ENCODE data around the gene MCTP2. TPM values are rescaled to one million over a fixed set of nuclear protein-coding genes. Genes with fewer than 3 reads are reported as not detected.
"Not testable (repeated sequence)": the region's sequence is repeated elsewhere in the genome, so short reads cannot be mapped to it uniquely, and the experiment has no call there.

MCTP2 gene
- total RNA-seq, 1 donor from 2014 or later: 12.8 TPM

- Mint-ChIP-seq H3K9me3 (no peaks in the 10 kb centered on the region), H3K36me3 (no peaks in the 10 kb centered on the region), H3K27me3 (ENCODE audit: low read depth) (no peaks in the 10 kb centered on the region), H3K4me1 (peaks cover 24% of the 10 kb centered on the region), H3K4me3 (no peak overlapping the region), H3K27ac (no peak overlapping the region)
- TF ChIP-seq, protein P1, sequence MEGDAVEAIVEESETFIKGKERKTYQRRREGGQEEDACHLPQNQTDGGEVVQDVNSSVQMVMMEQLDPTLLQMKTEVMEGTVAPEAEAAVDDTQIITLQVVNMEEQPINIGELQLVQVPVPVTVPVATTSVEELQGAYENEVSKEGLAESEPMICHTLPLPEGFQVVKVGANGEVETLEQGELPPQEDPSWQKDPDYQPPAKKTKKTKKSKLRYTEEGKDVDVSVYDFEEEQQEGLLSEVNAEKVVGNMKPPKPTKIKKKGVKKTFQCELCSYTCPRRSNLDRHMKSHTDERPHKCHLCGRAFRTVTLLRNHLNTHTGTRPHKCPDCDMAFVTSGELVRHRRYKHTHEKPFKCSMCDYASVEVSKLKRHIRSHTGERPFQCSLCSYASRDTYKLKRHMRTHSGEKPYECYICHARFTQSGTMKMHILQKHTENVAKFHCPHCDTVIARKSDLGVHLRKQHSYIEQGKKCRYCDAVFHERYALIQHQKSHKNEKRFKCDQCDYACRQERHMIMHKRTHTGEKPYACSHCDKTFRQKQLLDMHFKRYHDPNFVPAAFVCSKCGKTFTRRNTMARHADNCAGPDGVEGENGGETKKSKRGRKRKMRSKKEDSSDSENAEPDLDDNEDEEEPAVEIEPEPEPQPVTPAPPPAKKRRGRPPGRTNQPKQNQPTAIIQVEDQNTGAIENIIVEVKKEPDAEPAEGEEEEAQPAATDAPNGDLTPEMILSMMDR (IDR thresholded peaks at IDR 0.05; ENCODE audit: unreplicated experiment): no peak
- no peak for DNase-seq (ENCODE audit: low spot score in 2 of 2, unreplicated experiment in 2 of 2)
These were observed 10.9 kb downstream of the MCTP2 start for GRCh38 chr15:94242257-94242656.

GRCh38 chr15:94243003-94243402 is 11.6 kb downstream of the MCTP2 start:
- not testable (repeated sequence) for H3K9me3 Mint-ChIP-seq; H3K27ac Mint-ChIP-seq; H3K27me3 Mint-ChIP-seq (ENCODE audit: low read depth); H3K36me3 Mint-ChIP-seq; DNase-seq (ENCODE audit: low spot score in 2 of 2, unreplicated experiment in 2 of 2); H3K4me3 Mint-ChIP-seq
- peaks cover 19% of the 10 kb centered on the region for H3K4me1 Mint-ChIP-seq

DNA sequence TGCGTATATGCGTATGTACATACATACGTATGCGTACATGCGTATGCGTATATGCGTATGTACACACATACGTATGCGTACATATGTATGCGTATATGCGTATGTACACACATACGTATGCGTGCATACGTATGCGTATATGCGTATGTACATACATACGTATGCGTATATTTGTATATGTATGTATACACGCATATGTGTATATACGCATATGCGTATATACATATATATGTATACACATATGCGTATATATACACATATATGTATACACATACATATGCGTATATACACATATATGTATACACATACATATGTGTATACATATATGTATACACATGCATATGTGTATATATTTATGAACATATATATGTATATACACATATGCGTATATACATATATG is 12.1 kb downstream of the MCTP2 start:
- H3K27me3 Mint-ChIP-seq (ENCODE audit: low read depth): no peaks in the 10 kb centered on the region
- no peak overlapping the region for H3K27ac Mint-ChIP-seq
- H3K36me3 Mint-ChIP-seq: no peaks in the 10 kb centered on the region
- no peak overlapping the region for H3K4me3 Mint-ChIP-seq
- H3K4me1 Mint-ChIP-seq: peaks cover 18% of the 10 kb centered on the region
- no peaks in the 10 kb centered on the region for H3K9me3 Mint-ChIP-seq
- TF ChIP-seq, protein P1 (IDR thresholded peaks at IDR 0.05; ENCODE audit: unreplicated experiment): no peak
- DNase-seq (ENCODE audit: low spot score in 2 of 2, unreplicated experiment in 2 of 2): no peak

DNA sequence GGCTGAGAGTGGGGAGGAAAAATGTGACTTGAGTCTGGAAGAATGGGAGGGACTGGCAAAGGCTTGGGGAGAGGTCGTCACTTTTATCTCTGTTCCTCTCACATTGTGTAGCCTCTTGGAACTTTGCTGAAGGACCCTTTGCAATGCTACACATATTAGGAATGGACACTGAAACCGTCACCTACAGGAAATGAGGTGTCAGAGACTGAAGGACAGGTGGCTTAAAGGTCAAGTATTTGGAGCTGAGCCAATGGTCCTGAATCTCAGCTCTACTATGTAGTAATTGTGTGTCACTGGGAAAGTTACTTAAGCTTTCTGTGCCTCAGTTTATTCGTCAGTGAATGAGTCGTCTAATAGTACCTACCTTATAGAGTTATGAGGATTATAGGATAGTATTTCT is 14.7 kb downstream of the MCTP2 start:
- Mint-ChIP-seq H3K9me3 (no peaks in the 10 kb centered on the region), H3K4me3 (no peak overlapping the region), H3K4me1 (peaks cover 4% of the 10 kb centered on the region), H3K27ac (no peak overlapping the region), H3K36me3 (no peaks in the 10 kb centered on the region), H3K27me3 (ENCODE audit: low read depth) (no peaks in the 10 kb centered on the region)
- TF ChIP-seq, protein P1 (IDR thresholded peaks at IDR 0.05; ENCODE audit: unreplicated experiment): no peak
- no peak for DNase-seq (ENCODE audit: low spot score in 2 of 2, unreplicated experiment in 2 of 2)

- H3K4me1 Mint-ChIP-seq: peaks cover 4% of the 10 kb centered on the region
- H3K27me3 Mint-ChIP-seq (ENCODE audit: low read depth): no peaks in the 10 kb centered on the region
- DNase-seq (ENCODE audit: low spot score in 2 of 2, unreplicated experiment in 2 of 2): no peak
These were observed 16.7 kb downstream of the MCTP2 start for GRCh38 chr15:94247789-94248638.

DNA sequence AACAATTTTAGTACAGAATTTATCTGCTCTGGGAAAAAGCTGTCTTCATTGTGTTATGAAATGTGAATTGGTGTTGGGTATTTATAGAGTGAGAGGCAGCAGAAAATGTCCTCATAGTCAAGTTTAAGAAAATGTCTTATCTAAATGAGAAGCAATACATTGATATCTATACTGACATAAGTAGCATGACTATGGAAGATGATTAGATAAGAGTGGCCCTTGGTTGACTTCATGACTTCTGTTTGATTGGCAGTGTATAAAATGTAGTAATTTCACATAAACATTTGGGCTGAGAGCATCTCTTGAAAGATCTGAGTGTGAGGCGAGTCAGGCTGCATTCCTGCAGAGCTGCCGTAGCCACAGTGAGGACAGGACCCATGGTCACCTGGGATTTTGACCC is 19.4 kb downstream of the MCTP2 start:
- Mint-ChIP-seq H3K4me3 (no peak overlapping the region), H3K27me3 (ENCODE audit: low read depth) (no peaks in the 10 kb centered on the region), H3K4me1 (peaks cover 4% of the 10 kb centered on the region), H3K9me3 (peaks cover 11% of the 10 kb centered on the region), H3K27ac (no peak overlapping the region), H3K36me3 (no peaks in the 10 kb centered on the region)
- TF ChIP-seq, protein P1 (IDR thresholded peaks at IDR 0.05; ENCODE audit: unreplicated experiment): no peak
- DNase-seq (ENCODE audit: low spot score in 2 of 2, unreplicated experiment in 2 of 2): no peak

More at GRCh38 chr15:94247789-94248638, 16.7 kb downstream of the MCTP2 start:
- Mint-ChIP-seq H3K27ac (no peak overlapping the region), H3K36me3 (no peaks in the 10 kb centered on the region), H3K4me3 (no peak overlapping the region), H3K9me3 (peaks cover 7% of the 10 kb centered on the region)
- TF ChIP-seq, protein P1 (IDR thresholded peaks at IDR 0.05; ENCODE audit: unreplicated experiment): no peak

Measured in mesothelial cell of epicardium (in vitro differentiated cells).